GM19455 (cell line): ENCODE results near the gene PHACTR4.
"Not testable (repeated sequence)": the region's sequence is repeated elsewhere in the genome, so short reads cannot be mapped to it uniquely, and the experiment has no call there.

ENCODE experiments used
- ATAC-seq: cut with Tn5 transposase; IDR thresholded peaks from one replicate; pipeline ENCODE4 v1.9.1; 2021; ENCODE audit not compliant: unreplicated experiment

The PHACTR4 gene

DNA sequence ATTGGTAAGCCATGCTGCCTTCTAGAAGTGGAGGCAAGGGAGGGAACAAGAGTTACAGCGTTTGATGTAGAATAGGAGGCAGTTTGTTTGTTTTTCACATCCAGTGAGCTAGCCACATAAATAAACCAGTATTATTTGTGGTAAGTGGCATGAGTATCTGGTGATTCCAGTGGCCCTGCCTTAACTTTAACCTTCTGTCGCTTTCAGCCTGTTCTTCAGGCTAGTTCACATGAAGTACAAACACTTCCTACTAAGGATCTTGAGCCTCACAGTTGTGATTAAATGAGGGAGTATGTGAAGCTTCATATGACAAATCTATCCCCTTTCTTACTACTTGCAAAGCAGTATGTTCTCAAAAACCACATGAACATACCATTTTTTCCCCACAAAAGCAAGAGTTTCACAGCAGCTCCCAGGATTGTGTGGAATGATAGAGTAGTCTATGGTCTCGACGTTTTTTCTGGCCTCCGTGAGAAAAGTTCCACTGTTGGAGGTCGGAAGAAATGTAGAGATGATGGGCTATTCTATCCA lies 59.5 kb downstream of the PHACTR4 start:
- ATAC-seq, result no peak

DNA sequence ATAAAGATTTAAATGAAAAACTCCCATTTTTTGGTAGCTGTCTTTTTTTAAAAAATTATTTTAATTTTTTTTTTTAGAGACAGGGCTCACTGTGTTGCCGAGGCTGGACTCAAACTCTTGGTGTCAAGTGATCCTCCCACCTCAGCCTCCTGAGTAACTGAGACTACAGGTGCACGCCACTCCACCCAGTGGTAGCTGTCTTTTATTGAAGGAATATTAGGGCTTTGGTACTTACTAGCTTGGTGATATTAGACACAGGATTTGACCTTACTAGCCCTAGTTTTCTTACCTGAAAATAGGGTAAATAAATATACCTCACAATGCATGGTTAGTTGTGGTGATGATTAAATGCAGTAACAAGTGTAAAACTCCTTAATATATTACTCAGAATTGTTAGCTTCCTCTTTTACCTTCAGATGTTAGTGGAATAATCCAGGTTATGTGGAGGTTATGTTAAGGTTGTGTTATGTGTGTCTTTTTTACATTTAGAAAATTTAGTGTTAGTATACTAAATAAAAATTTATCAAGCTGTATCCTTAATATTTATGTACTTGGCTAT lies 66.8 kb downstream of the PHACTR4 start:
- ATAC-seq, result no peak

DNA sequence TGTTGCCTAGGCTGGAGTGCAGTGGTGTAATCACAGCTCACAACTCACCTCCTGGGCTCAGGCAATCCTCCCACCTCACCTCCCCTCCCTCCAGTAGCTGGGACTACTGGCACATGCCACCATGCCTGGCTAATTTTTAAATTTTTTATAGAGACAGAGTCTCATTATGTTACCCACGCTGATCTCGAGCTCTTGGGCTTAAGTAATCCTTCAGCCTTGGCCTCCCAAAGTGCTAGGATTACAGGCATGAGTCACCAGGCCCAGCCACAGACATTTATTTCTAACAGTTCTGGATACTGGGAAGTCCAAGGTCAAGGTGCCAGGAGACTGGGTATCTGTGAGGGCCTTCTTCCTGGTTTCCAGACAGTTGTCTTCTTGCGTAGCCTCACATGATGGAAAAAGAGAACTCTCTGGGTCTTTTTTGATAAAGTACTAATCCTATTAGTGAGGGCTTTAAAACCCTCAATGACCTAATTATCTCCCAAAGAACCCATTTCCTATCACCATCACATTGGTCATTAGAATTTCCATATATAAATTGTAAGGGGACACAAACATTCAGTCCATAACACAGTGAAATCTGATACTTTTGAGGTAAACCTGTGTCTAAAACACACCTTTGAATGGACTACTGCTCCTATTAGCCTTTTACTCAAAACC lies 67.9 kb downstream of the PHACTR4 start:
- no peak for ATAC-seq

DNA sequence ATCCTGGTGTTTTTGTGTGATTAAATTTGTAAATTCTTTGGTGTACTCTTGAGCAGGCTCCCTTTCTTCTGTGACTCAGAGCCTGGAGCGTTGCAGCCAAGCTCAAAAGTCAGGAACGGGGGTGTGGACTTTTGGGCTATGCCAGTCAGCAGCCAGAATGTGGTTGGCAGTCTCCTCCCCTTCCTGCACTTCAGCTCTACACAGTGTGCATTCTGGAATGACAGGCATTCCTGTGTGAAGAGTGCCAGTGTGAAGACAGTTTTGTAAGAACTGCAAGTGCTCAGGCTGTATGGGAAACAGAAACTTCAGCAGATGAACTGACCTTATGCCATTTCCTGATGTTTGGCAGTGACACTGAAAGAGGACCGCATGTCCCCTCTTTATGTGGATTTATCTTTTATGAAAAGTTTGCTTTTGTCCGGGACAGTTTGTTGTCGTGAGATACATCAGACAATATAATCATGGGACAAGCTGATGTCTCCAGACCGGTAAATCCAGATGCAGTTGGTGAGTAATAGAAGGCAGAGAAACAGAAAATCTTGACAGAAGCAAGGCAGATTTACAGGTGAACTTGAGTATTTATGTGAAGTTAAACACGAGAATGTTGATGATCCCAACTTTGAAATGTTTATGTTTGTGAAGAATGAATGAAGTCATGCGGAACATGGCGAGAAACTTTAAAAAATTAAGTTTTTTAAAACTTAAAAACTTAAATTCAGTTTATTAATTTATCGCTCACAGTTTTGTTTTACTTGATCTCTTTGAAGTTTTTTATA lies 68.6 kb downstream of the PHACTR4 start:
- no peak for ATAC-seq

DNA sequence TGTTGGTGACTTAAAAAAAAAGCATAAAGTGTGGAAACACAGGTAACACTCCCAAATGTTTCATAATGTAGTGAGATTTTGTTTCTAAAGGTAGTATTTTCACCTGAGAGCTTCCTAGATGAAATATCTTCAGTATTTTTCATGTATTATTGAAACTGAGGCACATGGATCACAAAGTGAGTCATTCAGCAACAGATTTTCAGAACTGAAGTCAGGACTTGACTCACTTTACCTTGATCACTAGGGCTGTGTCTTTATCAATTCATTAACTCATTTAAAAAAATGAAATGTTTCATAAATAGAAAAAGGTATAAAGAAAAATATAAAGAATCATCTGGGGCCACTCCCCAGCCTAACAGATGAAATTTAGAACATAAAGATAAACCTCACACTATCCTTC lies 69.8 kb downstream of the PHACTR4 start:
- ATAC-seq, result no peak

DNA sequence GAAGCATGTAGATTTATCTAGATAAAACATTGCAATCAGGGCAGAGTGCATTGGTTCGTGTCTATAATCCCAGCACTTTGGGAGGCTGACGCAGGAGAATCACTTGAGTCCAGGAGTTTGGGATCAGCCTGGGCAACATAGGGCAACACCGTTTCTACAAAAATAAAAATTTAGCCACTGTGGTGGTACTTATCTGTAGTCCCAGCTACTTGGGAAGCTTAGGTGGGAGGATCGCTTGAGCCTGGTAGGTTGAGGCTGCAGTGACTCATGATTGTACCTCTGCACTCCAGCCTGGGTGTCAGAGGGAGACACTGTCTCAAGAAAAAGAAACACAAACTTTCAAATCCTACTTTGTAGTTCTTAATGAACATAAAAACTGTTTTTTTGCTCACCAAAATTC lies 72.1 kb downstream of the PHACTR4 start:
- no peak for ATAC-seq

DNA sequence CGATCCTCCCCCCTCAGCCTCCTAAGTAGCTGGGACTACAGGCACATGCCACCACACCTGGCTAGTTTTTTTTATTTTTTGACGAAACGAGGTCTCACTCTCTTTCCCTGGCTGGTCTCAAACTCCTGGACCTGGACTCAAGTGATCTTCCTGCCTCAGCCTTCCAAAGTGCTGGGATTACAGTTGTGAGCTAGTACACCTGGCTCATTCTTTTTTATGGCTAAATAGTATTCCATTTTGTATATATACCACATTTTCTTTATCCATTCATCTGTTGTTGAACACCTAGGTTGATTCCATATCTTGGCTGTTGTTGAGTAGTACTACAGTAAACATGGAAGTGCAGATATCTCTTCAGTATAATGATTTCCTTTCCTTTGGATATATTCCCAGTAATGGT lies 74.0 kb downstream of the PHACTR4 start:
- no peak for ATAC-seq

DNA sequence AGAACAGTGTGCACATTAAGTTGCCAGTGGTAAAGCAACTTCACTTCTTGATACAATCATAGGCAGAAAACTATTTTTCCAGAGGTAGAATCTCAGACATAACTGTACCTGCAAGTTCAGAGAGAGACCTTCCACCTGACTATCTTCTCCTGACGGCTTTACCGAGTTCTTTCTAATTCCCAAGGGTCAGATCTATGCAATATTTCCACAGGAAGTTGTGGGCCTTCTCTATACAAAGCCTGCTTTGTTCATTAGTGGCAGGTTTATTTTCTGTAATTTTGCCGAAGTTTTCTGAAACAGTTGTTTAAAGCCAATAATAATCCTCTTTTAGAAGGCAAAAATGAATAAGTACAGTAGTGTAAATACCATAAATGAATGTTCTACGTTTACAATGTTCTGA lies 78.1 kb downstream of the PHACTR4 start:
- ATAC-seq, result no peak

DNA sequence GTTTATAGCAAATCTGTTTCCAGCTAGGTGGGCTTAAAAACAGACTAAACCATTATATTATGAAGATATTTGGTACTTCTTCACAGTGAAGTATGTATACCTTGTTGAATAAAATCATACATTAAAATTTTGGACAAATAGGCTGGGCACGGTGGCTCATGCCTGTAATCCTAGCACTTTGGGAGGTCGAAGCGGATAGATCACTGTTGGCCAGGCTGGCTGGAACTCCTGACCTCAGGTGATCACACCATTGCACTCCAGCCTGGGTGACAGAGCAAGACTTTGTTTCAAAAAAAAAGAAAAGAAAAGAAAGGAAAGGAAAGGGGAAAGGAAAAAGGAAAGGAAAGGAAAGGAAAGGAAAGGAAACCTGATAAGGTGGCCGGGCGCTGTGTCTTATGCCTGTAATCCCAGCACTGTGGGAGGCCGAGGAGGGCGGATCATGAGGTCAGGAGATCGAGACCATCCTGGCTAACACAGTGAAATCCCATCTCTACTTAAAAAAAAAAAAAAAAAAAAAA lies 78.6 kb downstream of the PHACTR4 start:
- ATAC-seq, result not testable (repeated sequence)

DNA sequence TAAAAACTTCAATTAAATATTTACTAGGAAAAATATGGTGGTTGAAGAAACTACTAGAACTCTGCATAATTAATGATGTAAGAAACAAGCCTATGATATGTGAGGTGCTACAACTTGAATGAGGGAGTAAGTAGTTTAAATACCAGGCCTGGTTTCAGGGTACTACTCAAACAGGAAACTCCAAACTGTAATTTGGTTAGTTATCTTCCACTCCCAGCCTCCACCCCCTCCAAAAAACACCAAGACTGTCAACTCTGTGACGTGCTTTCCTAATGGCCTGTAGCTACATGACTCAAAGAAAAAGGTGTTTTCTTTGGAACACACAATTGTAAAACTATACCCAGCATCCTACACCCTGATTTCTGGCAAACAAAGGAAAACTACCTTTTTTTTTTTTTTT lies 80.4 kb downstream of the PHACTR4 start:
- ATAC-seq, result no peak

DNA sequence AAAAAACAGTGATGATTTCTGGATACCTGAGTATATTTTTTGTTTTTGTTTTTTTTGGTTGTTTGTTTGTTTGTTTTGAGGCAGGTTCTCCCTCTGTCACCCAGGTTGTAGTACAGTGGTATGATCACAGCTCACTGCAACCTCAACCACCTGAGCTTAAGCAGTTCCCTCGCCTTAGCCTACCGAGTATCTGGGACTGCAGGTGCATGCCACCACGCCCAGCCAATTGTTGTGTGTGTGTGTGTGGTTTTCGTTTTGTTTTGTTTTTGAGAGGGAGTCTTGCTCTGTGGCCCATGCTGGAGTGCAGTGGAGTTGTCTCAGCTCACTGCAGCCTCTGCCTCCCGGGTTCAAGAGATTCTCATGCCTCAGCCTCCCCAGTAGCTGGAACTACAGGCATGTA lies 81.0 kb downstream of the PHACTR4 start:
- no peak for ATAC-seq

DNA sequence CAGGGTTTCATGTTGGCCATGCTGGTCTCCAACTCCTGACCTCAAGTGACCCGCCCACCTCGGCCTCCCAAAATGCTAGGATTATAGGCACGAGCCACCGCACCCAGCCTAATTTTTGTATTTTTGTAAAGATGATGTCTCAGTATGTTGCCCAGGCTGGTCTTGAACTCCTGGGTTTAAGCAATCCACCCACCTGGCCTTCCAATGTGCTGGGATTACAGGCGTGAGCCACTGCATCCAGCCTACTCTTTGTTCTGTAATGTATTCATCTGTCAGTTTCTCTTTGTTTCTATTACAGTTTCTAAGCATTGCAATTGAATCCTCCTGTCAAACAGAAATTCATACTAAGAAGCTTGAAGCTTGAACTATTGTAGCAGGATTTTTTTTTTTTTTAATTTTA lies 81.5 kb downstream of the PHACTR4 start:
- ATAC-seq, result no peak

DNA sequence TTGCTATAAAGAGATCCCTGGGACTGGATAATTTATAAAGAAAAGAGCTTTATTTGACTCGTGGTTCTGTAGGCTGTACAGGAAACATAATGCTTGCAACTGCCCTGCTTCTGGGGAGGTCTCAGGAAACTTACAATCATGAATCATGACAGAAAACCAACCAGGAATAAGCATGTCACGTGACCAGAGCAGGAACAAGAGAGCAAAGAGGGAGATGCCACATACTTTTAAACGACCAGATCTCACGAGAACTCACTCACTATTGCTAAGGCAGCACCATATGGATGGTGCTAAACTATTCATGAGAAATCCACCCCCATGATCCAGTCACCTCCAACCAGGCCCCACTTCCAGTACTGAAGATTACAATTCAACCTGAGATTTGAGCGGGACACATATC lies 86.5 kb downstream of the PHACTR4 start:
- no peak for ATAC-seq

DNA sequence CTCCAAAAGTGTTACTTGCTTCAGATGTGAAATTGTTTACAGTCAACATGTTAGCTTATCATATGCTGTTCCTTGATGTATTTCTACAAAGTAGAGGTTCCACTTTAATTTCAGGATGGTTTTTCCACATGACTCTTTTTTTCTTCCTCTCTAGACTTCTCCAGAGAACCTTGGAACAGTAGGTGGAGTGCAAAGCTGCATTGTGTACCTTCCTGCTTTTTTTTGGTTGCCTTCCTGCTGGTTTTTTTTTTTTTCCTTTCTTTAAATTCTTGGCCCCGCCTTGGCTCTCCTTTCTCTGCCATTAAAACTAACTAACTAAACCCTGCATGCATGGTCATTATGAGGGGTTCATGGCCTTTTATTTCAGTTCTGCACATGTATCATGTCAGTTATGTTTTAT lies 88.1 kb downstream of the PHACTR4 start:
- no peak for ATAC-seq

DNA sequence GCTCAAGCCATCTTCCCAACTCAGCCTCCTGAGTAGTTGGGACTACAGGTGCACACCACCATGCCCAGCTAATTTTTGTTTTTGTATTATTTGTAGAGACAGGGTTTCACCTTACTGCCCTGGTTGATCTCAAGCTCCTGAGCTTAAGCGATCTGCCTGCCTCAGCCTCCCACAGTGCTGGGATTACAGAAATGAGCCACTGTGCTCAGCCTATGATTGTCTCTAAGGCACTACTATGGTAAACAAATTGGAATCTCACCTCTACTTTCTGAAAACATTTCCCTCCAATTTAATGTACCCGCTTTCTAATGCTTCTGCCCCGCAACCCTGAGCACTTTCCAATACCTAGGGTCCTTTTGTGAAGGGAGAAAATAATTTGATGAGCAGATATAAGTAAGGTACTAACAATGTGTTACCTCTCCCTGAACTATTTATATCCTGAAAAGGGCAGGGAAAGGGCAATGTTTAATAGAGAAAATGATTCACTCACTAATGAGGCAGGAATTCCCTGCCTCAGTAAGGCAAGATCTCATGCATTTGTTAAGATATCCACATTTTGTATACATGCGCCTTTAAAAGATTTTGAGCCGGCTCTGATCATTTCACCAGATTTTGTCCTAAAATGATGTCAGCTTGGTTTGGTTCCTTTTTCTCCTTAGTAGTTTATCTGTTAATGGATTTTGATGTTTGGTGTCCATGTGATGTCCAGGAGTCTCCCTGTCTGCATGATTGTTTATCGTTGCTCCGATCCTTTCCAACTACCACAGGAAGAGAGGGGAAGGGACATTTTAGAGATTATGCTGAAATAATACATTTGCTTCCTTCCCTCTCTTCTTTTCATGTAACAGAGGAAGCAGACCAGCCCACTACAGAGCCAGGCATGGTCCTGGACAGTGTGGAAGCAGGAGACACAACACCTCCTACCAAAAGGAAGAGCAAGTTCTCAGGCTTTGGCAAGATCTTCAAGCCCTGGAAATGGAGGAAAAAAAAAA lies 89.0 kb downstream of the PHACTR4 start:
- ATAC-seq, result no peak

DNA sequence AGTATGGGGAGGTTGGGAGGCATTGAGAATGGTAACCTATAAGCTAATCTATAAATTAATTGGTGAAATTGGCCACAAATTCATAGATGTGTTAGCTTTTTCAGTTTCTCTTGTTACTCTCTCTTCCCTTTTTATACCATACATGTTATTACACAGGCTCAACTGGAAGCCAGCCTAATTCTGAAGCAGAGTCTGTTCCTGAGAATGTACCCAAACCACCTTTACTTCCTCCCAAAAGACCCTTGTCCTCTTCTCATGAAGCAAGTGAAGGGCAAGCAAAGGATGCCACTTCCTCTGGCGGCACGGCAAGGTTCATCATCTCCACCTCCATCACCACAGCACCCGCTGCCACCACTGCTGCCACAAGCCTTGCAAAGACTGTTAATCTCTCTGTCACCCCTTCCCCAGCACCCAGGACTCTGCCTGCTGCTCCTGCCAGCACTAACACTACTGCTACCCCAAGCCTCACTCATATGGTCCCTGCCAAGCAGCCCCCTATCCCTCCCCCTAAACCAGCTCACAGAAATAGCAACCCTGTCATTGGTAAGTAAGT lies 96.8 kb downstream of the PHACTR4 start:
- no peak for ATAC-seq

DNA sequence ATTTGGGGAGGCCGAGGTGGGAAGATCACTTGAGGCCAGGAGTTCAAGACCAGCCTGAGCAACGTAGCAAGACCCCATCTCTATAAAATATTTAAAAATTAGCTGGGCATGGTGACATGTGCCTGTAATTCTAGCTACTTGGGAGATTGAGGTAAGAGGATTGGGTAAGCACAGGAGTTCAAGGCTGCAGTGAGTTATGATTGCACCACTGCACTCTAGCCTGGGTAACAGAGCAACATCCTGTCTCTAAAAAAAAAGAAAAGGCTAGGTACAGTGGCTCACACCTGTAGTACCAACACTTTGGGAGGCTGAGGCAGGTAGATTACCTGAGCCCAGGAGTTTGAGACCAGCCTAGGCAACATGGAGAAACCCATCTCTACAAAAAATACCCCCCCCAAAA lies 100.6 kb downstream of the PHACTR4 start:
- no peak for ATAC-seq

DNA sequence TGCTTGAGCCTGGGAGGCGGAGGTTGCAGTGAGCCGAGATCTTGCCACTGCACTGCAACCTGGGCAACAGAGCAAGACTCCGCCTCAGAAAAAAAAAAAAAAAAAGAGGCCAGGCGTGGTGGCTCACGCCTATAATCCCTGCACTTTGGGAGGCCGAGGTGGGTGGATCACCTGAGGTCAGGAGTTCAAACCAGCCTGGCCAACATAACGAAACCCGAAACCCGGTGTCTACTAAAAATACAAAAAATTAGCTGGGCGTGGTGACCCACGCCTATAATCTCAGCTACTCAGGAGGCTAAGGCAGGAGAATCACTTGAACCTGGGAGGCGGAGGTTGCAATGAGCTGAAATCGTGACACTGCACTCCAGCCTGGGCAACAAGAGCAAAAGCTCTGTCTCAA lies 110.0 kb downstream of the PHACTR4 start:
- ATAC-seq, result not testable (repeated sequence)

DNA sequence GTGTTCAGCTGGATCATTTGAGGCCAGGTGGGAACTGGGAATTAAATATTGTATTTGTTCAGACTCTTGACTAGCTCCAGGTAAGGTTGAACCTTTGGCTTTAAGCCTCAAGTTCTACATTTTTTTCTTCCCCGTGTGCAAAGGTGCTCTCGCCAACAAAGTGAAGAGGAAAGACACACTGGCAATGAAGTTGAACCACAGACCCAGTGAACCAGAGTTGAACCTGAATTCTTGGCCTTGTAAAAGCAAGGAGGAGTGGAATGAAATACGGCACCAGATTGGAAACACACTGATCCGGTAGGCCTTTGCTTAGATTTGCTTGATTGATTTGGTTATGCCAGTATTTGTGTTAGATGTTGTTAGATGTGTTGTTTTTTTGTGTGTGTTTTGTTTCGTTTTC lies 110.8 kb downstream of the PHACTR4 start:
- ATAC-seq, result no peak

DNA sequence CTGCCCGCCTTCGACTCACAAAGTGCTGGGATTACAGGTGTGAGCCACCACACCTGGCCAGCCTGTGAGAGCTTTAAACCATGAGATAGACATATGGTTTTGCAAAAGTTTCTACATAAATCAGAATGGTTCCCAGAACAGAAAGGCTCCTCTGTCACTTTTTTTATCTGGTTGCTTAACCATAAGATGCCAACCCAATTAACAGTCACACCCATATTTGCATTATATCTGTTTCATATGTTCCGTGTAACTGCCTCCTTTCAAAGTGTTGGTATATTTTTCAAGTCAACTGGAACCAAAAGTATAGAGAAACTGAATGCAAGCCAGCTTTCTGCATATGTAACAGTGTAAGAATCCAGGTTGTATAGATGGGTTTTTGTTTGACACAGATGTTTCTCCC lies 112.6 kb downstream of the PHACTR4 start:
- no peak for ATAC-seq
